RPMI7951 (cell line): ENCODE results near the gene RGS19. TPM values are rescaled to one million over a fixed set of nuclear protein-coding genes. Genes with fewer than 3 reads are reported as not detected.

Source experiments
- DNase-seq: peaks from one replicate; pipeline ENCODE4 v3.0.0-alpha.2; 2012; ENCODE audit warnings: low read depth
- total RNA-seq: library from RNA; depleted of rRNA; stranded (reverse); fragments of >200 nt; shearing (Covaris generic); gene quantifications from 2 replicates; pipeline ENCODE4 v1.2.3, GENCODE V29; 2014

RGS19 gene
- total RNA-seq, 1 experiment from 2014 or later: 18.9 TPM

- no peak for DNase-seq
These were observed 1.8 kb downstream of the RGS19 start for GRCh38 chr20:64077541-64077875.

- no peak for DNase-seq
These were observed 2.2 kb downstream of the RGS19 start for GRCh38 chr20:64077094-64077493.

- DNase-seq: no peak
These were observed 3.0 kb downstream of the RGS19 start for GRCh38 chr20:64076061-64076997.

- no peak for DNase-seq
These were observed 3.8 kb downstream of the RGS19 start for GRCh38 chr20:64075556-64075955.

- no peak for DNase-seq
These were observed 4.4 kb downstream of the RGS19 start for GRCh38 chr20:64074963-64075362.

GRCh38 chr20:64074184-64074789 lies 5.0 kb downstream of the RGS19 start:
- no peak for DNase-seq

GRCh38 chr20:64073476-64074183 lies 5.7 kb downstream of the RGS19 start:
- no peak for DNase-seq

- DNase-seq: no peak
These were observed 6.7 kb downstream of the RGS19 start for GRCh38 chr20:64072498-64073063.

GRCh38 chr20:64071341-64072332 lies 7.7 kb downstream of the RGS19 start:
- no peak for DNase-seq

GRCh38 chr20:64070244-64070993 lies 8.9 kb downstream of the RGS19 start:
- no peak for DNase-seq

- peak; percentile 29 for DNase-seq
These were observed 9.6 kb downstream of the RGS19 start for GRCh38 chr20:64069614-64070243.

- DNase-seq: no peak
These were observed 10.1 kb downstream of the RGS19 start for GRCh38 chr20:64069209-64069613.

GRCh38 chr20:64068386-64069208 lies 10.7 kb downstream of the RGS19 start:
- DNase-seq: no peak

- DNase-seq: no peak
These were observed 11.5 kb downstream of the RGS19 start for GRCh38 chr20:64067733-64068307.

GRCh38 chr20:64067005-64067632 lies 12.2 kb downstream of the RGS19 start:
- DNase-seq: no peak

GRCh38 chr20:64065974-64066343 lies 13.4 kb downstream of the RGS19 start:
- DNase-seq: peak; percentile 81

- DNase-seq: no peak
These were observed 14.0 kb downstream of the RGS19 start for GRCh38 chr20:64065062-64065973.
